Measurements from ENCODE around the gene ELAVL1.
A peak's percentile ranks its signal among the peaks of the same experiment; 100 is the strongest.
"Not testable (repeated sequence)": the region's sequence is repeated elsewhere in the genome, so short reads cannot be mapped to it uniquely, and the experiment has no call there.

Gene ELAVL1

GRCh38 chr19:7968008-7968795 is 37.2 kb downstream of the ELAVL1 start:
- DNase-seq, result no peak

GRCh38 chr19:7965921-7966665 is 39.3 kb downstream of the ELAVL1 start:
- no peak for DNase-seq

DNA sequence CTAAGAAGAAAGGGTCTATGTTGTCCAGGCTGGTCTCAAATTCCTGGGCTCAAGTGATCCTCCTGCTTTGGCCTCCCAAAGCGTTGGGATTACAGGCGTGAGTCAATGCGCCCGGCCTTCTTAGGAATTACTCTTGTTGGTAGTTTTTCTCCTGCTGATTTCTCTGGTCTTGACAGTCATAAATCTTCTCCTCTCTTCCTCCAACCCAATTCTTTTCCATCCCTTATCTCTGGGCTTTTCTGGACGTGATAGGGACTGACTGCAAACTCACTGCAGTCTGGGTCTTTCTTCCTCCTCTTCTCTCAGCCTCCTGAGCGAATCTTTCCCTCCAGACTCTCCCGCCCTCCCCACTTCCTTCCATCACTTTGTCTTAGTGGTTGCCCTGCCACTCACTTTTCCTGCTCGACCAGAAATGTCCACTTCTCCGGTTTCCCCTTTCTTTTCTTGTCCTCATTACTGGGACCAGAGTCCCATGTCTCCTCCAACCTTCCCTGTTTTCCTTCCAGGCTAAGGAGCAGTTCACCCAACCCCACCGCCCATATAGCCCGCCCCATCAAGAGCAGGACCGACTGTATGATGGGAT is 40.1 kb downstream of the ELAVL1 start:
- DNase-seq, result no peak

DNA sequence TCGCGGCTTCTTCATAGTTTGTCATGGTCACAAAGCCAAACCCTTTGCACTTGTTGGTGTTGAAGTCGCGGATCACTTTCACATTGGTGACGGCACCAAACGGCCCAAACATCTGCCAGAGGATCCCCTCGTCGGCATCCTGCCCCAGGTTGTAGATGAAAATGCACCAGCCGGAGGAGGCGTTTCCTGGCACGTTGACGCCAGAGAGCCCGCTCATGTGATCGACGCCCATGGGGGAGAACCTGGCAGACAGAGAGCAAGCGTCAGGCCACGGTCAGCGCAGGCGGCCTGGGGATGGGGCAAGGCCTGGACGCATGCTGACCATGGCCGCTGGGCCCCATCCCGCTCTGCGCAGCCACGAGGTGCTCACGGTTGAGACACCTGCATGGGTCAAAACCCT is 41.9 kb downstream of the ELAVL1 start:
- no peak for DNase-seq

- DNase-seq, result no peak
Observed at GRCh38 chr19:7962644-7963268, 42.7 kb downstream of the ELAVL1 start.

- no peak for DNase-seq
Observed at GRCh38 chr19:7961920-7962626, 43.4 kb downstream of the ELAVL1 start.

DNA sequence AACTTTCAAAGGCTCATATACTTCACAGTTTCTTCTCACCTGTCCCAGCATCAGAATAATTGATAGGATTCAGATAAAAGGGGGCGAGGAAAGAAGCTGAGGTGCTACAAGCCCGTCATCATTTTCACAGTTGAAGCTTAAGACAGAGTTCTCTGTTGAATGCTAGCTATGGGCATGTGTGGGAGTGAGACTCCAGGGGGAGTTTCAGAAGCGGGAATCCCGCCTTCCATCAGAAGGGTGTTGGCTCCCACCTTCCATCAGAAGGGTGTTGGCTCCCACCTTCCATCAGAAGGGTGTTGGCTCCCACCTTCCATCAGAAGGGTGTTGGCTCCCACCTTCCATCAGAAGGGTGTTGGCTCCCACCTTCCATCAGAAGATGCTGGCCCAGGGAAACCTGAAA is 44.4 kb downstream of the ELAVL1 start:
- not testable (repeated sequence) for DNase-seq

GRCh38 chr19:7959211-7959610 is 46.2 kb downstream of the ELAVL1 start:
- no peak for DNase-seq

DNA sequence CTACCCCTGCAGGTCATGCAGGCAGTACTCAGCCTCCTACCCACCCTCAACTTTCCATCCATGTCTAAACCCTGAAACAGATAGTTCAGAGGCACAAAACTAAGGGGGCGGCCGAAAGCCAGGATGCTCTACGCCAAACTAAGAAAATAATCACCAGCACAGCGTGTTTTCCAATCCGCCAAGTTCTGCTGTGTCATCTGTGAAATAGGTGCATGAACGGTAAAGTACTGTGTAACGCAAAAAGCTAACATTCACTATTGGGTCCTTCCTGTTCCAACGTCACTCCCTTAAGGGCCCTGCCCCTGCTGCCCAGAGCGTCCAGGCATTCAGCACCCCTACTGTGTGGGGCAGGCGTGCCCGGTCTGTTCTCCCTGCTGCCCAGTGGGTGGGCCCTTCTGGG is 49.7 kb downstream of the ELAVL1 start:
- DNase-seq, result no peak

DNA sequence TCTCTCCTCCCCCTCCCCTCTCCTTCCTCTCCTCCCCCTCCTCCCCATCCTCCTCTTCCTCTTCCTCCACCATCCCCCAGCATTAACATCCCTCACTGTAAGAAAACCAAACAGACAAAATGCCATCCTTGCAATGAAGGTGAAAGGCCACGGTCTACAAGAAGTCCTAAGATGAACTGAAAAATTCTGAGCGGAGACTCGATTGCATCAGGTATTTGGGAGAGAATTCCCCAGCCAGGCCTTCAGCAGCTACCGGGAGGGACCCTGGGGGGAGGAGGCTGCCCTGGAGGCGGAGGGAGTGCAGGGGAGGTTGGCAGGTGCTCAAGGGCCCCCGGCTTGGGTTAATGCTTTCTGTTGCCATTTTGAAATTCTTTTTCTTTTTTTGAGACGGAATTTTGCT is 51.9 kb downstream of the ELAVL1 start:
- no peak for DNase-seq

DNA sequence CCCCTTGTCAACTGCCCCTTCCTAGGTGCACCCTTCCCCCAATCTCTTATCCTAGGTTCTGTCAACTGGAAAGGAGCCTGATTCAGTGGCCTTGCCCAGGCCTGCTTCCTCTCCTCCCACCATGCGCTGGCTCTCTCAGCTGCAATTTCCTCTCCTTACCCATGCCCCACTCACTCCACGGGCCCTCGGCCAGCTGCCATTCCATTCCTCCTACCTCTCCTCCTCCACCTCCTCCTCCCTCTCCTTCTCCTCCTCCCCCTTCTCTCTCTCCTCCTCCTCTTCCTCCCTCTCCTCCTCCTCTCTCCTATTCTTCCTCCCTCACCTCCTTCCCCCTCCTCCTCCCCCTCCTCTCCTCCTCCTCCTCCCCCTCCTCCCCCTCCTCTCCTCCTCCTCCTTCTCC is 52.4 kb downstream of the ELAVL1 start:
- DNase-seq, result no peak

DNA sequence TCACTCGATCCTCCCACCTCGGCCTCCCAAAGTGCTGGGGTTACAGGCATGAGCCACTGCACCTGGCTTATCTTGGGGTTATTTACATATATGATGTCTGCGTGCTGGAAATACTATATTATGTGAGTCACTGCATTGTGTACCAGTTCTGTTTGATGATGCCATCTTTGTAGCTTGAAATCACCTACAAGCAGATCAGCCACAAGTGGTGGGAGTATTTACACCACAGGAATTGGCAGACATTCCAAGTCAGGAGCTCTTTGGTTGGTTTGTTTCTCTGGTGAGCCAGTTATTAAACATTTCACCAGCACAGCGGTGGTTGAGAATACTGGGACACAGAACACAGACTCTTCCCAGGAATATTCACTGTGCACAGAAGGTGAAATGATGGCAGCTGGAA is 57.5 kb downstream of the ELAVL1 start:
- DNase-seq, result no peak

GRCh38 chr19:7944177-7944761 is 61.2 kb downstream of the ELAVL1 start:
- DNase-seq, result peak; percentile 71

GRCh38 chr19:7943444-7944176 is 61.8 kb downstream of the ELAVL1 start, which contains the start of gene TIMM44:
TSS of gene TIMM44 (minus strand) at chr19:7943666. CDS start at chr19:7943651, 15 bp downstream.
- peak; percentile 99 for DNase-seq

DNA sequence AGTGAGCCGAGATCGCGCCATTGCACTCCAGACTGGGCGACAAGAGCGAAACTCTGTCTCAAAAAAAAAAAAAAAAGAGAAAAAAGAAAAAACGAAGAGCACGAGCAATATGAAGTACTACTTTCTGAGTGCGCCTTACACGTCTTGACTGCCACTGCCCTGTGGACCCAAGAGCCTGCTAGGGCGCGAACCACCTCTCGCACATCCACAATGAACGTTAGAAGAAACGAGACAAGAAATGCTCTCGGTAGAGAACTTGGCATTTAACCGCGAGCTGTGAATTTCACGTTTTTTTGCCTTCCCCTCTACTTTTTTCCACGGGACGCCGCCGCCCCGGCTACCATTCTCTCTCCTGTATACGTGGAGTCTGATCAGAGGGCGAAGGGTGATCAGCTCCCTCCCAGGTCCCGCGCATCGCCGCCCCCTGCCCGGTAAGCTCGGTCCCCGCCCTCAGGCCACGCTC is 62.4 kb downstream of the ELAVL1 start:
- DNase-seq, result no peak

DNA sequence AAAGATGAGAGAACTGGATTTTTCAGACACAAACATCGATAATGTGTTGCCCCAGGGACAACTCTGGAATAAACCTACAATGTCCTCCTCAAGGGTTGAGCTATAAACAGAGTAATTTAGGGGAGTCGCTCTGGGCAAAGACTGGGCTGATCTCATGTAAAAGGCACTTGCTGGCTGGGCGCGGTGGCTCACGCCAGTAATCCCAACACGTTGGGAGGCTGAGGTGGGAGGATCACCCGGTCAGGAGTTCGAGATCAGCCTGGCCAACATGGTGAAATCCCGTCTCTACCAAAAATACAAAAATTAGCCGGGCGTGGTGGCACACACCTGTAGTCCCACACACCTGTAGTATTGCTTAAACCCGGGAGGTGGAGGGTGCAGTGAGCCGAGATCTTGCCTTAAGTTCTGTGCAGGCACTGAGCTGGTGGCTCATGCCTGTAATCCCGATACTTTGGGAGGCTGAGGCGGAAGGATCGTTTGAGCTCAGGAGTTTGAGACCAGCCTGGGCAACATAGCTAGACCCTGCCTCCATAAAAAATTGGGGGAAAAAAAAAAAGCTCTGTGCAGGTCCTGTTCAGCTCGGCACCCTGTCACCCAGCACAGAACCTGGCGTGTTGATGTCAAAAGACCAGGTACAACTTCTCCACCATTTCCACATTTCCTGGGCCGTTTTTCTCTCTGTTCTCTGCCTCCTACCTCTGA is 63.4 kb downstream of the ELAVL1 start:
- no peak for DNase-seq

DNA sequence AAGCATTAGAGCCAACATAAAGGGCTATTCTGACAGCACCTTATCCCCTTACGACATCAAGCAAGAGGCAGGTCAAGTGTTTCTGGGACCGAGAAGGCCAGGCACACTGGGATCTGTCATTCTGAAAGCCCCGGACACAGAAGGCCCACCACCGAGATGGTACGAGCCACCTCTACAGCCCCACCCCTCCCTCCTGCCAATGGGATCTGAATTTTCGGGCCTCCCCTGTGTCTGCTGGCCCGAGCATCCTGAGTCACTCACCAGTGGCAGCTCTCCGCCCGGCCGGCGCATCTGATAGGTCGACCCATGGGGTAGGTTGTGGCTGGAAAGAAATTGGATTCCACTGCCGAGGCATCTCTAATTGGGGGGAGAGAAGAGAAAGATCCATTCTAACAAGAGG is 64.6 kb downstream of the ELAVL1 start:
- no peak for DNase-seq

GRCh38 chr19:7934766-7935165 is 70.7 kb downstream of the ELAVL1 start:
- DNase-seq, result no peak

- DNase-seq, result no peak
Observed at GRCh38 chr19:7933828-7934725, 71.4 kb downstream of the ELAVL1 start.

GRCh38 chr19:7933411-7933810 is 72.0 kb downstream of the ELAVL1 start:
- DNase-seq, result no peak
